ENCODE measurements around the gene STK31.
"Not testable (repeated sequence)": the region's sequence is repeated elsewhere in the genome, so short reads cannot be mapped to it uniquely, and the experiment has no call there.

STK31 gene, protein sequence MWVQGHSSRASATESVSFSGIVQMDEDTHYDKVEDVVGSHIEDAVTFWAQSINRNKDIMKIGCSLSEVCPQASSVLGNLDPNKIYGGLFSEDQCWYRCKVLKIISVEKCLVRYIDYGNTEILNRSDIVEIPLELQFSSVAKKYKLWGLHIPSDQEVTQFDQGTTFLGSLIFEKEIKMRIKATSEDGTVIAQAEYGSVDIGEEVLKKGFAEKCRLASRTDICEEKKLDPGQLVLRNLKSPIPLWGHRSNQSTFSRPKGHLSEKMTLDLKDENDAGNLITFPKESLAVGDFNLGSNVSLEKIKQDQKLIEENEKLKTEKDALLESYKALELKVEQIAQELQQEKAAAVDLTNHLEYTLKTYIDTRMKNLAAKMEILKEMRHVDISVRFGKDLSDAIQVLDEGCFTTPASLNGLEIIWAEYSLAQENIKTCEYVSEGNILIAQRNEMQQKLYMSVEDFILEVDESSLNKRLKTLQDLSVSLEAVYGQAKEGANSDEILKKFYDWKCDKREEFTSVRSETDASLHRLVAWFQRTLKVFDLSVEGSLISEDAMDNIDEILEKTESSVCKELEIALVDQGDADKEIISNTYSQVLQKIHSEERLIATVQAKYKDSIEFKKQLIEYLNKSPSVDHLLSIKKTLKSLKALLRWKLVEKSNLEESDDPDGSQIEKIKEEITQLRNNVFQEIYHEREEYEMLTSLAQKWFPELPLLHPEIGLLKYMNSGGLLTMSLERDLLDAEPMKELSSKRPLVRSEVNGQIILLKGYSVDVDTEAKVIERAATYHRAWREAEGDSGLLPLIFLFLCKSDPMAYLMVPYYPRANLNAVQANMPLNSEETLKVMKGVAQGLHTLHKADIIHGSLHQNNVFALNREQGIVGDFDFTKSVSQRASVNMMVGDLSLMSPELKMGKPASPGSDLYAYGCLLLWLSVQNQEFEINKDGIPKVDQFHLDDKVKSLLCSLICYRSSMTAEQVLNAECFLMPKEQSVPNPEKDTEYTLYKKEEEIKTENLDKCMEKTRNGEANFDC

DNA sequence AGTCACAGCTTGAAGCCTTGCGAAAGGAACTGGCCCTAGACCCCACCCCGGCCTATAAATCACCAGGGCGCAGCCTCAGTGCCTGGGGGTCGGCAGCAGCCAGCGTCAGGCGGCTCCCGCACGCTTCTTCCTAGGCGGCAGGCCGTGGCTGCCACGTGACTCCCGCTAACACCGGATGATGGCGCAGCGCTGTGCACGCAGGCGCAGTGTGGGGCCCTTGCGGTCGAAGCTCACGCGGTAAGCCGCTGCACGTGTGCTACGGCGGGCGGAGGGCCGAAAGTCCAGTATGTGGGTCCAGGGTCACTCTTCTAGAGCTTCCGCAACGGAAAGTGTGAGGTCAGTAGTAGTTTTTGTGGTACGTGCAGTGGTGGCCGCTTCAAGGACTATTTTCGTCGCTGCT is at the start of gene STK31:
Gene STK31 (plus strand): TSS at position 220 of the 400 bp plus-strand sequence. CDS start 67 bp downstream, at position 287.
- DNase-seq = no peak

DNA sequence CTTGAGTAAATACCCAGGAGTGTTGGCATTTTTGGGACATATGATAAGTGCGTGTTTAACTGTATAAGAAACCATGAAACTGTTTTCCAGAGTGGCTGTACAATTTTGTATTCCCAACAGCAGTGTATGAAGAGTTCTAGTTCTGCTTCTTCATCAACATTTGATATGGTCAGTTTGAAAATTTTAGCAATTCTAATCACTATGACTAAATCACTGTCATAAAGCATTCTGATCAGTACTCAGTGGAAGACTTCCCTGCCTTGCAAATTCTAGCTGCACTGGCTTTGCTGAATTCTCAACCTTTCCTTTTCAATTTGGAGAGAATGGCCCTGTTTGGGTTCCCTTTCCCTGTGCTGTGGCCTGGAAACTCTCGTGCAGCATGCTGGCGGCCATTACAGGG is 48.6 kb upstream of the STK31 start:
- no peak for DNase-seq

DNA sequence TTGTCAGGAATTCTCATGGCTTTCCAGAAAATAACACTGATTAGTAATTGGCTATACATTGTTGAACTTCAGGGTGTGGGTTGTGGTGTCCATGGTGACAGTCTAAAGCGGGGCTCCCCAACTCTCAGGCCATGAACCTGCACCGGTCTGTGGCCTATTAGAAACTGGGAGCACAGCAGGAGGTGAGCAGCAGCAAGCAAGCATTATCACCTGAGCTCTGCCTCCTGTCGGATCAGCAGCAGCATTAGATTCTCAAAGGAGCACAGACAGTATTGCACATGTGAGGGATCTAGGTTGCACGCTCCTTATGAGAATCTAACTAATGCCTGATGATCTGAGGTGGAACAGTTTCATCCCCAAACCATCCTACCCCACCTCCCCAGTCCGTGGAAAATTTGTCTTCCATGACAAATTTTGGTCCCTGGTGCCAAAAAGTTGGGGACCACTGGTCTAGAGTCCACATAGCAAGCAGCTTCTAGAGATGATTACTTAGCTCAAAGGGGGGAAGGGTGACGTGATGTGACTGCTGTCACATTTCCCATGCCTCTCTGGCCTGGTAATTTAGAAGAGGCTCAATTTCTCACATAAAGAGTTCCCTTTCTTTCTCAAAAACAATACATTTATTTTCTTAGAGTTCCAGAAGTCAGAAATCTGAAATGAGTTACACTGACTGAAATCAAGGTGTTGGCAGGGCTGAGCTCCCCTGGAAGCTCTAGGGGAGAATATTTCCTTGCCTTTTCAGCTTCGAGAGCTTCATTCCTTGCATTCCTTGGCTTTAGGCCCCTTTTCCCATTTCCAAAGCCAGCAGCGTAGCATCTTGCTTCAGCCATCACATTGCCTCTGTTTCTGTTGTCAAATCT is 47.7 kb upstream of the STK31 start:
- no peak for DNase-seq

DNA sequence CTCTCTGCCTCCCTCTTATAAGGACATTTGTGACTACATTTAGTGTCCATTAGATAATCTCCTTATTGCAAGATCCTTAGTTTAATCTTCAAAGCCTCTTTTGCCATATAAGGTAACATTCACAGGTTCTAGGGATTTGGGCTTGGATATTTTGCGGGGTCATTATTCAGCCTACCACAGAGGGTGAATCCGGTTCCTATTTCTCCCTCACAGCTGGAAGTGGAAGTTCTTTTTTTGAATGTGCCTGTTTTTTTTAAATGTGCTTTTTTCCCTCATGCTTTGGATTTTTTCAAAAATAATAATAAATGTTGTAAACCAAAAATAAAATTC is 47.1 kb upstream of the STK31 start:
- no peak for DNase-seq

DNA sequence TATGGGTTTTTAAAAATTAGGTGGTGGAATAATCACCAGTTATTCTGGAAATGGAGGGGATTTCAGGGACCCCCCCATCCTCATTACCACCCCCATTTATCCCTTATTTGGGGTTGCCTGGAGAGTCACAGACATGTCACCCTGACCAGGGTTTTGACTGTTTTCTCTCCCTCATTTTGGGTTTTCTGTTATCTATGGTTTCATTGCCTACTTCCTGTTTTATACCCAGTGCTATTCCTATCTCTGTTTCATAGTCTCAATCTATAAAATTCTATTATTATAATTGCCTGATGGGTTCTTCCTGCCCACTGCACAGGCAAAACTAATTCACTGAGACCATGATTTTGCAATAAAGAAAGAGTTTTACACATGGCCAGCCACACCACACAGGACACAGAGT is 45.9 kb upstream of the STK31 start:
- no peak for DNase-seq

DNA sequence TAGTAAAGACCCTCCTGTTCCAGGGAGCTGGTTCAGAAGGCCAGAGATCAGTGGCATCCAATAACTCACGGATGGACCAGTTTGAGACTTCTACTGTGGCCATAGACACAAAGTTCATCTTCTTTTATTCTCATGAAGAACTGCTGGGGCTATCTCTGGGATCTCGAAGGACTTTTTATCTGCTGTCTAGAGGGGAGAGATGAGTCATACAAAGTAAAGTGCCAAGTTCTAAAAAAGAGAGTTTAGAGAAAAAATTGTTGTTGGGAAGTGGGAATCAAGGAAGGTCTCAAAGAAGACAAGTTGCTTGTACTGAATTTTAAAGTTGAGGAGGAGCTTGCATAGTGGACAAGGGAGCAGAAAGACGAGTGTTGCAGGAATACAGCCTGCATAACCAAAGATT is 38.0 kb upstream of the STK31 start:
- DNase-seq = no peak

DNA sequence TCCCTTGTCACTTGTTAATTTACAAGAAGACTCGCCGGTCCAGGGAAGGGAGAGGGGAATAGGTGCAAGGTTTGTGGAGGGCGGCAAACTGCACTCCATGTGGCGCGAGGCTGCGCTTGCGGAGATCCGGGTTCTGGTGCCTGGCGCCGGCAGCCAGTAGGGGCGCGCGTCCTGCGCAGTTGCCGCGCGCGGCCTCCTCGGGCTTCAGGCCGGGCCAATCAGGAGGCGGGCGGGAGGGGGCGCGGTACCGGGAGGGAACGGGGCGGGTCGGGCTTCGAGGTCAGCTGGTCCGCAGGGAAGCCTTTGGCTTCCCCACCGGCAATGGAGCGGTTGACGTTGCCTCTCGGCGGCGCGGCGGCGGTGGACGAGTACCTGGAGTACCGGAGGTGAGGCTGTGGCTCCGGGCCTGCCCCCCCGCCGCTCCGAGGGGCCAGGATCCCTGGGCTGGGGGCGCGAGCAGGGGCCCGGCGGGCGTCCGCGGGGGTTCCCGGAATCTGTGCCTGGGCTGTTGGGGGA is 30.1 kb upstream of the STK31 start, which contains the start of gene FAM221A:
Gene FAM221A (plus strand): TSS at position 302 of the 516 bp plus-strand sequence. CDS start 20 bp downstream, at position 322.
- peak; percentile 79 for DNase-seq

DNA sequence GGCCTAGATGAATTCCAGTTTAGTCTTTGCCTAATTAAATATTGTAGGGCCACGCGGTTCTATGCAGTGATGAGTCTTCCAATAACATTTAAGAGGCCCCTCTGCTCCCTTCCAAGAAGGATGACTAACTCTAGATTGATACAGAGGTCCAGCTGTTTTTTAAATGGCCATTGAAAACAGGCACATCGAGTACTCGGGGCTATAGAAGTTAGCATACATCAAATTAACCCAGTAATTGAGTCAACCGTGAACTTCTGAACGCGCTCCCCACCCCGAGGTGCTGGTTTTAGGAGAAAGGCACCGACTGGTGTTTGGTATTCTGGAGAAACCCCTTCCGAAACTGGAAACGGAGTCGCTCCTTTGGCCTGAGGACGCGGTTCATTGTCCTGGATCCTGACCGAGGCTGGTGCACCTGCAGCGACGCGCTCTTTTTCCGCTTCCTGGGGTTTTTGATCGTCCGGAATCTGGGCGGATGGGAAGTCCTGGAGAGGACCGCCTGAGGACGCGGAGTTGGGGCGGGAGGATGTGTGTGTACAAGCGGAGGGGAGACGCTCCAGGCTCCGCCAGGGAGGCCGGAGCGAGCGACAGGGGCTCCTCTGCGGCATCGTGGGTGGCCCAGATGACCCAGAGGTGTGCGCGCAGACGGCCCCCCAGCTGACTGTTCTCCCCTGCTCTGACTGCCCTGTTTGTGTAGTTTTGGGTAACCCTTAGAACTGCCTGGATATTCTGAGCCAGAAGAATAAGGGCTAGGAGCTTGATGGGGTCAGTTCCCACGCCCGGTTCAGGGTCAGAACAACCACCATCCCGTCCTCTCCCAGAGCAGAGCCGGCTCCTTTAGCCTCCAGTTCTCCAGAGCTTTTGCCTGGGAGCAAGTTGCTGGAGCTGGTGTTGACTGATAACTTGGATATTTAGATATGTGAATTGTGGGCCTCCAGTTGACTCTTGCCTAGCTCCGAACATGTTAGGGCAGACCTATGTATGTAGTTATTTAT is 29.3 kb upstream of the STK31 start:
- peak; percentile 33 for DNase-seq

DNA sequence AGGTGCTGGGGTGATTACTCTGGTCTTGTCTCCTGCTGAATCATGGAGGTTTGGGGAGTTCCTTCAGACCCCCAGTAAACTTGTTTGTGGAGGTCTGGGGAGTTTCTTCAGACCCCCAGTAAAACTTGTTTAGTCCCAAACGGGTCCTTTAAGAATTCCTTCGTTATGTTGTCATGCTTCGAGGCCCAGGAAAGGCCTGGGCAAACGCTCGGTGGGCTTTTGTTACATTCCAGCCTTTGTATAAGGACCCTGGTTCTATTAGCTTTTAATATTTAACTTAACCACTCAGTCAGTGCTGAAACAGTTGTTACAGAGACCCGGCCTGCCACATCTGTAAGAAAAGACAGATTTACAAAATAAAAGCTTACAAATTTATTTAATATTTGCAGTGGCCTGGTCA is 26.0 kb upstream of the STK31 start:
- DNase-seq = not testable (repeated sequence)

DNA sequence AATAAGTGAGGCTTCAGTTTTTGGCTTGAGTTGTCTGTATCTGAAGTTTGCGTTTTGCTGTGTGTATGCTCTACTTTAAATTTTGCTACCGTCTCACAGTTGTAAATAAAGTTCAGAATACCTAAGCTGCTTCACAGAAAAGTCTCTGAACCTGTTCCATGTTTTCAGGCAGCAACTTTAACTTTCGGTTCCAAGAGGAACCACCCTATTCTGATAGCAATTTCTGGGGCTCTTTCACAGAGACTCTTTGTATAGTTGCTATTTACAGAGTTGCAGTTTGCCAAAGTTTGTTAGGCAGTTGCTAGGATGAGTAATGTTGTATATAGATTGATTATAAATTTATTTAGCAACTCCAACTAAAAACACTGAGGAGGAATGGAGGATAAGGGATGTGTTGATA is 24.3 kb upstream of the STK31 start:
- no peak for DNase-seq

DNA sequence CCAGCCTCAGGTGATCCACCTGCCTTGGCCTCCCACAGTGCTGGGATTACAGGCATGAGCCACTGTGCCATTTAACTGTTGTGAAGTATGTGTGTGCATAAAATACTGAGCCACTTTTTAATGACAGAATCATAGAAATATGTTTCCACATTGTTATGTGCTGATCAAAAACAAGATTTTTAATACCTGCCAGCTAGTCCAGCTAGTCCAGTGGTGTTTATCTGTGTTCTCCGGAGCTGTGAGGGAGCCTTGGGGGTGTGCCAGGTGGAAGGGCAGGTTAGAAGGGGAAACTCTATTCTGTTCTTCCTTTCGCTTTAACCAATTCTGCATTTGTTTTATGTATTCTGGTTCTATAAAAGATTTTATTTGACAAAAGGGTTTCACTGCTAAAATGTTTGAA is 23.0 kb upstream of the STK31 start:
- no peak for DNase-seq

DNA sequence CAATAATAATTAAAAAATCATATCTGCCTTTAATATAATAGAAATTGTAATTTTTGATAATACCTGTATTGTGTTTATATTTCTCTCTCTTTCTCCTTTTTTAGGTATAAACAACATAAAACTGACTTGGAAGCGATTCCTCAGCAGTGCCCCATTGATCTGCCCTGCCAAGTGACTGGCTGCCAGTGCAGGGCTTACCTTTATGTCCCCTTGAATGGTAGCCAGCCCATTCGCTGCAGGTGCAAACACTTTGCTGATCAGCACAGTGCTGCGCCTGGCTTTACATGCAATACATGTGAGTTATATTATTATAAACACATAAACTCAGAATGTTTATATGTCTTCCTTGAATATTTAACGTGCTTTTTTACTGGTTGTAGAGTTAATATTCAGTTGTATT is 20.9 kb upstream of the STK31 start:
- no peak for DNase-seq

DNA sequence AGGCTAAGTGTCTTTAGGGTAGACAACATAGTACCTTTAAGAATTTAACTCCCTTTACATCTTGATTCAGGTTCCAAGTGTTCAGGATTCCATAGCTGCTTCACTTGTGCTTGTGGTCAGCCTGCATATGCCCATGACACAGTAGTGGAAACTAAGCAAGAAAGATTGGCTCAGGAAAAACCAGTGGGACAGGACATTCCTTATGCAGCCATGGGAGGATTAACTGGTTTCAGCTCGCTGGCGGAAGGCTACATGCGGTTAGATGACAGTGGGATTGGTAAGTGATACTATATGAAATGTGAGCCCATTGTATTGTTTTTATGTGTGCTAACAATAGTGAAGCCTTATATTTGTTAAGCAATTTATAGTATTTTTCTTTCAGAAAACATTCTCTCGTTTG is 18.7 kb upstream of the STK31 start:
- DNase-seq = no peak

DNA sequence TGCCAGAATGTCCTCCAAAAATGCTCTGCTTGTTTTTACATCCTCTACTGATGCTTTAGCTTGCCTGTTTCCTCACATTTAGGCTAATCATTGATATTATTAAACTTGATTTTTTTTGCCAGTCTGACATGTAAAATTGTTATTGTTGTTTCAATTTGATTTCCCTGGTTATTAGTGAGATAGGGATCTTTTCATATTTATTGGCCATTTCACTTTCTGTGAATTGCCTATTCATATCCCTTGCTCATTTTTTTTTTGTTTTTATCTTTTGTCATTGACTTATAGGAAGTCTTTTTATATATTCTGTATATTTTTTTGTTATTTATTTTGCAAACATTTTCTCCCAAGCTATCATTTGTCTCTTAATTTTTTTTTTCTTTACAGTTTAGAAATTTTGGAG is 16.8 kb upstream of the STK31 start:
- DNase-seq = no peak

DNA sequence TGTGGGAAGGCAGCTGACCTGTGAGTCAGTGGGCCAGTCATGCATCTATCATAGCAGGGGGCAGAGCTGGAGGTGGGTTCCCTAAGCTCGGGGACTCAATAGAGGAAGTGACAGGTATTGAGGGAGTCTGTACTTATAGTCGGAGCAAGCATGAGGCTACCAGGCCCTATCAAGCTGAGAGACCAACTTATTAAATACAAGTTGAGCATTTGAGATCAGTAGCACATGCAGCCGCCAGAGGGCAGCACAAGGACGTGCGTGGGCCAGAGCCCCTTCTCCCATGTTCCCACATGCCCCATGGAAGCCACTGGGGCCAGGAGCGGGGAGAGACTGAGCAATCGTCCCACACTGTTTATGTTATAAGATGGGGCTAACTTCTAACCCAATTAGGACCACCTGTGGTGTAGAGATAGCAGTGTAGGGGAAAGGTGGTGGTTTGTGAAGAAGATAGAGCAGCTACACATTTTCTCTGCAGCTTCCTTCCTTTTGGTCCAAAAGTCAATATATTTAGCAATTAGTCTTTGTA is 13.0 kb upstream of the STK31 start:
- peak; percentile 36 for DNase-seq

DNA sequence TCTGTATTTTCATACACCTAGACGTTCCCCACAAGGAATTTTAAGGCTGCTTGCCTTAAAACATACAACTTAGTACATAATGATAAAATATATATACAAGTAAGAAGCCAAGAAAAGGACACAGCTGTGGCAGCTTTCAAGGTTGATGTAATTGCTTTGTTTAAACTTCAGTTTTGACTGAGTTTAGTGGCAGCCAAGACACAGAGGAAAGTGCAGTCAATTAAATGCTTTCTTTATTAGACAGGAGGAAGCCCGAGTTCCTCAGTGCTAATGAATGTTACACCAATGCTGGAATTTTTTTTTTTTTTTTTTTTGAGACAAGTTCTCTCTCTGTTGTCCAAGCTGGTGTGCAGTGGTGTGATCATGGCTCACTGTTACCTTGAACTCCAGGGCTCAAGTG is 11.2 kb upstream of the STK31 start:
- no peak for DNase-seq

DNA sequence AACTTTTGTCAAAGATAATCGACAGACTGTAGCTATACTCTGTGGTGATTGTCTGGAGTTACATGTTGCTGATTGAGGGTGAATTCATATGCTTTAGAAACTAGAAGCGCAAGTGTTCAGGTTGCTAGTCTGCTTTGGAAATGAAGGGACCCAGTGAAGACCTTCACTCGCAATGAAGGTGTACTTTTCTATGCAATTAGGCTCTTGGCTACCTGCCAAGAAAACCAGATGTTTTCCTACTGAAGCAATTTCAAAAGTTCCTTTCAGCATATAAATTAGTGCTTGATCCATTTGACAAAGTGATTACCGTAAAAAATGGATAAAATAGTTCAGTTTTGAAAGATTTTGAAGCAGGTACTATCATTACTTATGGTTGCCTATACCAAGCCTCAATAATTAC is 10.0 kb upstream of the STK31 start:
- DNase-seq = peak; percentile 20

DNA sequence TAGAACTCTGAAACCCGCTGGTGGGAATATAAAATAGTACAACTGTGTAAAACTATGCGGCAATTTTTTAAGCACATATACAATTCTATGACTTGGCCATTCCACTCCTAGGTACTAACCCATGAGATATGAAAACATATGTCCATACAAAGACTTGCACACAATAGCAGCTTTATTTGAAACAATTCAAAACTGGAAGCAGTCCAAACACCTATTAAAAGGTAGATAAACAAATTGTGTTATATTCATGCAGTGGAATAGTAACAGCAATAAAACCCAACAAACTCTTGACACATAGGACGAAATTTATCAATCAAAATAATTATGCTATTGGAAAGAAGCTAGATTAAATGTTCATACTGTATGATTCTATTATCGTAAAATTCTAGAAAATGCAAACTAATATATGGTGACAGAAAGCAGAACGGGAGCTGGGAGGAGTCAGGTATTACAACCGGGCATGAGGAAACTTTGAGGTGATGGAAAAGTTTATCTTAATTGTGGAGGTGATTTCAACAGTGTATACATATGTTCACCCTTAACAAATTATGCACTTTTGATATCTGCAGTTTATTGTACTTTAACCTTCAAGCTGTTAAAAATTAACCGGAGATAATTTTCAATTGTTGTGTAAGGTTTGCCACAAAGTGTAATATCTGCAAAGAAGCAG is 803 bp upstream of the STK31 start:
- no peak for DNase-seq

DNA sequence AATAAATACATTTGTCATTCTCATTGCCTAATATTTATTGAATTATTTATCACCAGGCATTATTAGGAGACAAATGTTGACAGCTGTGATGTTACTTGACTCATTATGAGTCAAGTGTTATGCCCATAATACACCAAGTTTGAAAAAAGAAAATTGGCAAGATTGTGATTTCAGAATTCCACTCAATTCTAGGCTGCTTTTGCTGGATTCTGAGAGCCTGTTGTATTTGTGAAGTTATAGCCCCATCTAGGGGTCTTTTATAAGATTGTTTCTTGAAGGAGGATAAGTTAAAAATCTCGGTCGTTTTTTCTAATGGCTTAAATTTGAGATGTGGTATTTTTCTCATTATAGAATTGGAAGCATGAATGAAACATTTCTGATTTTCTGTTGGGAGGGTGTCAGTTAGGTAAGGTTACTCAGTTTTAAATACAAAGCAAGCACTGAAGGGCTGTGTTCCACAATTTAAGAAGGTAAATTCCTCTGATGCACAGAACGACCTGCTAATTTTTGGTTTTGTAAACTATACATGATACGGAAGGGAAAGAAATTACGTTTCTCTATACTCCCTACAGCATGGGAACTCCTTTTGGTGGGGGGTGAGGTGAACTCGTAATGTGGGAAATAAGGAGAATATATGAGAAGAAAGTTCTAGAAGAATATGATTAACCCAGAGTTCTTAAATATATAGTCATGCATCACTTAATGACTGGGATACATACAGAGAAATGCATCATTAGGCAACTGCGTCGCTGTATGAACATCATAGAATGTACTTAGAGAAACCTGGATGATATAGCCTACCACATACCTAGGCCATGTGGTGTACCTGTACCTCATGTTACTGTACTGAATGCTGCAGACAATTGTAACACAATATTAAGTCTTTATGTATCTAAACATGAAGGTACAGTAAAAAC is 2.6 kb downstream of the STK31 start:
- DNase-seq = peak; percentile 41
